CD4-positive, alpha-beta T cell treated with Interleukin-10 for 1 hour (primary cell): ENCODE data around the gene BABAM1.
"Not testable (repeated sequence)": the region's sequence is repeated elsewhere in the genome, so short reads cannot be mapped to it uniquely, and the experiment has no call there.

Experiments
- DNase-seq: peaks from one replicate; pipeline ENCODE4 v3.0.0-alpha.2; 2020

BABAM1 gene

GRCh38 chr19:17275441-17276175, 8.4 kb downstream of the BABAM1 start:
- no peak for DNase-seq

GRCh38 chr19:17279436-17279835, 12.2 kb downstream of the BABAM1 start:
- DNase-seq, result no peak

- peak; percentile 29 for DNase-seq
These were observed 14.4 kb downstream of the BABAM1 start, which contains the start of gene ANKLE1 for GRCh38 chr19:17281391-17282304. Gene ANKLE1, plus strand, starts transcription at chr19:17281901. Its CDS starts 20 bp downstream, at chr19:17281921.

GRCh38 chr19:17282488-17283125, 15.4 kb downstream of the BABAM1 start:
- DNase-seq, result peak; percentile 81

- no peak for DNase-seq
These were observed 16.3 kb downstream of the BABAM1 start for GRCh38 chr19:17283504-17283996.

- no peak for DNase-seq
These were observed 18.3 kb downstream of the BABAM1 start for GRCh38 chr19:17285415-17286135.

- DNase-seq, result no peak
These were observed 19.0 kb downstream of the BABAM1 start for GRCh38 chr19:17286263-17286662.

- no peak for DNase-seq
These were observed 19.5 kb downstream of the BABAM1 start for GRCh38 chr19:17286752-17287151.

GRCh38 chr19:17289489-17289888, 22.2 kb downstream of the BABAM1 start:
- DNase-seq, result peak; percentile 43

GRCh38 chr19:17292301-17293074, 25.2 kb downstream of the BABAM1 start:
- DNase-seq, result peak; percentile 88

- DNase-seq, result no peak
These were observed 26.4 kb downstream of the BABAM1 start for GRCh38 chr19:17293605-17294004.

GRCh38 chr19:17294051-17294891, 27.0 kb downstream of the BABAM1 start:
- peak; percentile 62 for DNase-seq

GRCh38 chr19:17295551-17295950, 28.3 kb downstream of the BABAM1 start:
- DNase-seq, result not testable (repeated sequence)

- DNase-seq, result no peak
These were observed 29.0 kb downstream of the BABAM1 start for GRCh38 chr19:17296273-17296672.

- no peak for DNase-seq
These were observed 29.7 kb downstream of the BABAM1 start for GRCh38 chr19:17296976-17297375.

- DNase-seq, result no peak
These were observed 33.9 kb downstream of the BABAM1 start for GRCh38 chr19:17300992-17301619.

GRCh38 chr19:17302391-17303166, 35.3 kb downstream of the BABAM1 start:
- peak; percentile 30 for DNase-seq

GRCh38 chr19:17303167-17303939, 36.1 kb downstream of the BABAM1 start, which contains the start of gene ABHD8:
Gene ABHD8, minus strand, starts transcription at chr19:17303425. Its CDS starts 1,809 bp downstream, at chr19:17301616.
- peak; percentile 95 for DNase-seq
